ENCODE measurements around the gene RNF19B.
"Not testable (repeated sequence)": the region's sequence is repeated elsewhere in the genome, so short reads cannot be mapped to it uniquely, and the experiment has no call there.

RNF19B gene

GRCh38 chr1:32964461-32965250 lies at the start of gene RNF19B:
TSS of gene RNF19B (minus strand) at chr1:32964809. CDS start at chr1:32964685, 124 bp downstream.
- DNase-seq = peak; percentile 98

GRCh38 chr1:33013791-33014190 lies 49.2 kb upstream of the RNF19B start:
- DNase-seq = no peak

GRCh38 chr1:33012165-33012564 lies 47.6 kb upstream of the RNF19B start:
- DNase-seq = no peak

GRCh38 chr1:33010932-33011731 lies 46.5 kb upstream of the RNF19B start:
- no peak for DNase-seq

GRCh38 chr1:33009561-33009960 lies 45.0 kb upstream of the RNF19B start:
- DNase-seq = no peak

GRCh38 chr1:33008051-33008914 lies 43.7 kb upstream of the RNF19B start:
- no peak for DNase-seq

- peak; percentile 32 for DNase-seq
Observed at GRCh38 chr1:33007190-33008050, 42.8 kb upstream of the RNF19B start.

GRCh38 chr1:33005838-33006421 lies 41.3 kb upstream of the RNF19B start:
- DNase-seq = no peak

GRCh38 chr1:33005117-33005837 lies 40.7 kb upstream of the RNF19B start:
- DNase-seq = no peak

GRCh38 chr1:33004613-33005012 lies 40.0 kb upstream of the RNF19B start:
- DNase-seq = no peak

- DNase-seq = no peak
Observed at GRCh38 chr1:33003657-33004056, 39.0 kb upstream of the RNF19B start.

GRCh38 chr1:33002006-33002405 lies 37.4 kb upstream of the RNF19B start:
- no peak for DNase-seq

- peak; percentile 30 for DNase-seq
Observed at GRCh38 chr1:33001282-33001681, 36.7 kb upstream of the RNF19B start.

GRCh38 chr1:33000427-33001026 lies 35.9 kb upstream of the RNF19B start:
- DNase-seq = no peak

- DNase-seq = no peak
Observed at GRCh38 chr1:32998997-32999396, 34.4 kb upstream of the RNF19B start.

- DNase-seq = no peak
Observed at GRCh38 chr1:32998064-32998463, 33.5 kb upstream of the RNF19B start.

GRCh38 chr1:32997381-32997891 lies 32.8 kb upstream of the RNF19B start:
- no peak for DNase-seq

- DNase-seq = not testable (repeated sequence)
Observed at GRCh38 chr1:32993324-32993636, 28.7 kb upstream of the RNF19B start.

GRCh38 chr1:32992489-32993323 lies 28.1 kb upstream of the RNF19B start:
- peak; percentile 90 for DNase-seq
